GM12891 (cell line): ENCODE measurements around the gene NEGR1.

Experiments
- POLR2A ChIP-seq: IDR thresholded peaks from 2 replicates; pipeline ENCODE4 v1.6.1; 2011; ENCODE audit warnings: low read depth, low read length, control low read depth
- POLR2AphosphoS5 ChIP-seq: IDR thresholded peaks from 2 replicates; pipeline ENCODE4 v1.6.1; 2011; ENCODE audit warnings: low read depth, low read length, control low read depth
- POU2F2 ChIP-seq: IDR thresholded peaks from 2 replicates; pipeline ENCODE4 v1.6.1; 2011; ENCODE audit warnings: low read depth, mild to moderate bottlenecking, control low read depth, low read length, moderate library complexity
- SPI1 ChIP-seq: IDR thresholded peaks from 2 replicates; pipeline ENCODE4 v1.6.1; 2011; ENCODE audit warnings: low read depth, low read length, control low read depth
- TAF1 ChIP-seq: IDR thresholded peaks from 2 replicates; pipeline ENCODE4 v1.6.1; 2011; ENCODE audit warnings: low read depth, low read length, control low read depth

GRCh38 chr1:71719330-71719729, 563.0 kb downstream of the NEGR1 start:
- TF ChIP-seq POLR2AphosphoS5 (no peak), POLR2A (no peak), POU2F2 (no peak), TAF1 (no peak), SPI1 (no peak)
